ENCODE data around the gene MLPH. TPM values are rescaled to one million over a fixed set of nuclear protein-coding genes. Genes with fewer than 3 reads are reported as not detected.

Gene MLPH
- total RNA-seq, 6 experiments from 2014 or later: 20.8 to 52.8 (median 35.1) TPM

DNA sequence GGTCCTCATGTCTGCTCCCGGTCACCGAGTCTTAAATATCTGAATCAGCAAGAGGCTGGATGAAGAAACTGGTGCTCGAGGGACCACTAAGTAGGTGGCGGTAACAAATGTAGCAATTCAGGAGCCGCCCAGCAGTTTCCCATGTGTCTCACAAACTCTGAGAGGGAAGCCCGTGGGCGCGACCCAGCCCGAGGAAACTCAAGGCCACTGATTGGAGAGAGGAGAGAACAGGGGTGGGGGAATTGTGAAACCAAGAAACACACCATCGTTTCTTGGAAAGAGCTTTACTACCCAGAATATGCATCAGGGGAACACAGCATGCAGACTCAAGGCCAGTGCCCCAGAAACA lies 10.8 kb downstream of the MLPH start:
- H3K27me3 ChIP-seq: no peaks in the 10 kb centered on the region
- intact Hi-C loops (cut with DNase I): no loop called here
- no peak for ATAC-seq
- WGBS (ENCODE audit: insufficient coverage, low coverage, low lambda C conversion rate, missing lambda C conversion rate): 57% methylated on average over 10 of the region's 10 CpGs
- TF ChIP-seq POLR2A (IDR thresholded peaks at IDR 0.05): no peak
- TF ChIP-seq, protein P1, sequence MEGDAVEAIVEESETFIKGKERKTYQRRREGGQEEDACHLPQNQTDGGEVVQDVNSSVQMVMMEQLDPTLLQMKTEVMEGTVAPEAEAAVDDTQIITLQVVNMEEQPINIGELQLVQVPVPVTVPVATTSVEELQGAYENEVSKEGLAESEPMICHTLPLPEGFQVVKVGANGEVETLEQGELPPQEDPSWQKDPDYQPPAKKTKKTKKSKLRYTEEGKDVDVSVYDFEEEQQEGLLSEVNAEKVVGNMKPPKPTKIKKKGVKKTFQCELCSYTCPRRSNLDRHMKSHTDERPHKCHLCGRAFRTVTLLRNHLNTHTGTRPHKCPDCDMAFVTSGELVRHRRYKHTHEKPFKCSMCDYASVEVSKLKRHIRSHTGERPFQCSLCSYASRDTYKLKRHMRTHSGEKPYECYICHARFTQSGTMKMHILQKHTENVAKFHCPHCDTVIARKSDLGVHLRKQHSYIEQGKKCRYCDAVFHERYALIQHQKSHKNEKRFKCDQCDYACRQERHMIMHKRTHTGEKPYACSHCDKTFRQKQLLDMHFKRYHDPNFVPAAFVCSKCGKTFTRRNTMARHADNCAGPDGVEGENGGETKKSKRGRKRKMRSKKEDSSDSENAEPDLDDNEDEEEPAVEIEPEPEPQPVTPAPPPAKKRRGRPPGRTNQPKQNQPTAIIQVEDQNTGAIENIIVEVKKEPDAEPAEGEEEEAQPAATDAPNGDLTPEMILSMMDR (IDR thresholded peaks at IDR 0.05): no peak
- peaks cover 0 to 15% (median 6%) of the 10 kb centered on the region in 4 donors for H3K4me1 ChIP-seq
- no peak overlapping the region for H3K27ac ChIP-seq
- no peak for DNase-seq
- H3K9me3 ChIP-seq: no peaks in the 10 kb centered on the region
- H3K36me3 ChIP-seq: peaks cover 0 to 29% (median 10%) of the 10 kb centered on the region in 4 donors
- no peak overlapping the region for H3K4me3 ChIP-seq

DNA sequence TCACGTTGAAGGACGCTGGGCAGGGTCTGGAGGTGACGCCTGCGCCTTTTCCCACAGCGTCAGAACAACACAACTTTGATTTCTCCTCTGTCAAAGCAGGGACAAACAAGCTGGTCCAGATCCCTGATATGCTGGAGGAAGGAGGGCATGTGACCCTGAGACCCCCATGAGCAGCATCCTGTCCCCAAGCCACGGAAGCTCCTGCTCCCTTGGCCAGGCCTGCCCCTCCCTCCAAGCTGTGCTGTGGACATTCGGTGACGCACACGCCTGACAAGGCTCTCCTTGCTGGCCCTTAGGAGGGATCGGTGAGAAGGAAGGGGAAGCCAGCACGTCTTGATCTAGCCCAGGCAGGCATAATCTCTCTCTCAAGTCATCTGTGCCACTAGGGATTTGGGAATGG lies 11.3 kb downstream of the MLPH start:
- DNase-seq: no peak
- H3K27ac ChIP-seq: no peak overlapping the region
- intact Hi-C loops (cut with DNase I): no loop called here
- H3K4me3 ChIP-seq: no peak overlapping the region
- no peaks in the 10 kb centered on the region for H3K9me3 ChIP-seq
- H3K4me1 ChIP-seq: peaks cover 0 to 20% (median 6%) of the 10 kb centered on the region in 4 donors
- H3K36me3 ChIP-seq: peaks cover 0 to 28% (median 8%) of the 10 kb centered on the region in 4 donors
- TF ChIP-seq, protein P1 (IDR thresholded peaks at IDR 0.05): no peak
- TF ChIP-seq POLR2A (IDR thresholded peaks at IDR 0.05): no peak
- no peak for ATAC-seq
- WGBS (ENCODE audit: insufficient coverage, low coverage, low lambda C conversion rate, missing lambda C conversion rate): 90% methylated on average over 6 of the region's 11 CpGs
- no peaks in the 10 kb centered on the region for H3K27me3 ChIP-seq

DNA sequence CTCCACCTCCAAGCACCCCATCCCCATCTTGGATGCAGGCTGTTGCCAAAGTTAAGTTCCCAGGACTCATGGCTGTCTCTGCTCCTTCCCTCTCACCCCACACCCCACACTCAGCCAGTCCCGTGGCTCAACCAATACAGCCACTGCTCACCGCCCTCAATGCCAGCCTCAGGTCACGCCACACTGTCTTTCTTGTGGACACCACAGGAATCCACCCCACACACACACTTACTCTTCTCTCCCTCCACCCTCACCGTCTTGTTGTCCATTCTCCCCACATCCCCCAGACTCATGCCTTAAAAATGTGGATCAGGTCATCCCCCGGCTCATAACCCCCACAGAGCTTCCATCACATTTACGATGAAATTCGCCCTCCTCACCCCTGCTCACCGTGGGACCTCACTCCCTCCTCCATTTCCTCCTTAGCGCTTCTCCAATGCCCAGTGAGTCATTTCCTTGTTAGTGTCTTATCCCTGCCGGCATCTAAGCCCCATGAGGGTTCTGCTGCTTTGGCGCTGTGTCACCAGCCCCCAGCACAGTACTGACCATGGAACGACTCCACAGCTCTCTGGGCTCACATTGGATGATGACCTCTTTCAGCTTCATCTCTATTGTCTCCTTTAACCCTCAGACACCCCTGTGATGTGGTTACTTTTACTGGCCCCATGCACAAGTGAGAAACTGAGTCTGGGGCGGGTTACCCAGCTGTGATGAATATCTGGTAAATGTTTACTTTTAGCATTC lies 13.8 kb downstream of the MLPH start:
- intact Hi-C loops (cut with DNase I): no loop called here
- Histone ChIP-seq H3K27me3 (no peaks in the 10 kb centered on the region), H3K36me3 (peaks cover 0 to 11% (median 1%) of the 10 kb centered on the region in 4 donors), H3K4me3 (no peak overlapping the region), H3K9me3 (no peaks in the 10 kb centered on the region), H3K4me1 (peaks cover 0 to 20% (median 6%) of the 10 kb centered on the region in 4 donors), H3K27ac (peak overlapping the region in 2 of 3 donors; percentile 94 to 98)
- no peak for TF ChIP-seq POLR2A (IDR thresholded peaks at IDR 0.05)
- TF ChIP-seq, protein P1 (IDR thresholded peaks at IDR 0.05): no peak
- DNase-seq (no peak), ATAC-seq (no peak)
- WGBS (ENCODE audit: insufficient coverage, low coverage, low lambda C conversion rate, missing lambda C conversion rate): 81% methylated on average over 12 of the region's 13 CpGs

- DNase-seq: no peak
- no peak for TF ChIP-seq POLR2A (IDR thresholded peaks at IDR 0.05)
- TF ChIP-seq, protein P1 (IDR thresholded peaks at IDR 0.05): no peak
- Histone ChIP-seq H3K4me3 (no peak overlapping the region), H3K27me3 (no peaks in the 10 kb centered on the region), H3K9me3 (no peaks in the 10 kb centered on the region), H3K36me3 (peaks cover 0 to 9% (median 1%) of the 10 kb centered on the region in 4 donors), H3K27ac (peak overlapping the region; percentile 87 to 98 (median 94)), H3K4me1 (peaks cover 0 to 20% (median 6%) of the 10 kb centered on the region in 4 donors)
- ATAC-seq: peak; percentile 33 to 52 (median 44)
- 73% methylated on average over 2 of the region's 2 CpGs for WGBS (ENCODE audit: insufficient coverage, low coverage, low lambda C conversion rate, missing lambda C conversion rate)
- intact Hi-C loops (cut with DNase I): no loop called here
Measured at GRCh38 chr2:237501892-237502513, 15.0 kb downstream of the MLPH start.
